Stimulated activated memory B cell treated with anti-CD40 and anti-IgM and Interleukin-4, amounts not matched to agents 10 μg/mL and 1 μg/mL and 100 μg/mL, for 72 hours (primary cell): ENCODE measurements around the gene MYBBP1A.

Source experiments
- ATAC-seq: fragments of 150-1000 bp; cut with Tn5 transposase; 2 replicates; pipeline ENCODE4 v1.10.0; 2021
- H3K27ac Mint-ChIP-seq: one replicate; pipeline ENCODE4 v1.8.0; 2022; ENCODE audit warnings: mild to moderate bottlenecking, mixed read lengths
- H3K27me3 Mint-ChIP-seq: one replicate; pipeline ENCODE4 v1.8.0; 2022; ENCODE audit warnings: mixed read lengths
- H3K36me3 Mint-ChIP-seq: one replicate; pipeline ENCODE4 v1.8.0; 2022; ENCODE audit warnings: mixed read lengths
- H3K4me1 Mint-ChIP-seq: one replicate; pipeline ENCODE4 v1.8.0; 2022; ENCODE audit warnings: mixed read lengths
- H3K4me3 Mint-ChIP-seq: one replicate; pipeline ENCODE4 v1.8.0; 2022; ENCODE audit warnings: mild to moderate bottlenecking, moderate library complexity, mixed read lengths
- H3K9me3 Mint-ChIP-seq: one replicate; pipeline ENCODE4 v1.8.0; 2022; ENCODE audit warnings: mixed read lengths

The MYBBP1A gene

GRCh38 chr17:4531988-4532736 lies 23.0 kb downstream of the MYBBP1A start:
- Mint-ChIP-seq H3K4me1 (peaks cover 22% of the 10 kb centered on the region), H3K36me3 (no peaks in the 10 kb centered on the region), H3K27me3 (peaks cover 72% of the 10 kb centered on the region), H3K4me3 (no peak overlapping the region), H3K27ac (no peak overlapping the region), H3K9me3 (no peaks in the 10 kb centered on the region)
- ATAC-seq: no peak

- H3K9me3 Mint-ChIP-seq: no peaks in the 10 kb centered on the region
- peaks cover 74% of the 10 kb centered on the region for H3K27me3 Mint-ChIP-seq
These were observed 24.1 kb downstream of the MYBBP1A start for GRCh38 chr17:4530799-4531730.

GRCh38 chr17:4529533-4530152 lies 25.5 kb downstream of the MYBBP1A start:
- H3K9me3 Mint-ChIP-seq: no peaks in the 10 kb centered on the region
- no peak overlapping the region for H3K27ac Mint-ChIP-seq
- peak; percentile 37 for ATAC-seq
- peaks cover 67% of the 10 kb centered on the region for H3K27me3 Mint-ChIP-seq
- H3K4me3 Mint-ChIP-seq: no peak overlapping the region
- H3K36me3 Mint-ChIP-seq: no peaks in the 10 kb centered on the region
- H3K4me1 Mint-ChIP-seq: peaks cover 5% of the 10 kb centered on the region

More at GRCh38 chr17:4530799-4531730, 24.1 kb downstream of the MYBBP1A start:
- H3K4me3 Mint-ChIP-seq: no peak overlapping the region
- H3K4me1 Mint-ChIP-seq: peaks cover 12% of the 10 kb centered on the region
- no peak overlapping the region for H3K27ac Mint-ChIP-seq
- no peak for ATAC-seq
- no peaks in the 10 kb centered on the region for H3K36me3 Mint-ChIP-seq

GRCh38 chr17:4527566-4528125 lies 27.5 kb downstream of the MYBBP1A start:
- Mint-ChIP-seq H3K36me3 (no peaks in the 10 kb centered on the region), H3K9me3 (no peaks in the 10 kb centered on the region), H3K4me3 (no peak overlapping the region), H3K27ac (no peak overlapping the region), H3K27me3 (peaks cover 47% of the 10 kb centered on the region), H3K4me1 (peaks cover 16% of the 10 kb centered on the region)
- no peak for ATAC-seq

GRCh38 chr17:4527134-4527533 lies 28.1 kb downstream of the MYBBP1A start:
- Mint-ChIP-seq H3K9me3 (no peaks in the 10 kb centered on the region), H3K27me3 (peaks cover 42% of the 10 kb centered on the region), H3K36me3 (no peaks in the 10 kb centered on the region), H3K27ac (no peak overlapping the region), H3K4me3 (no peak overlapping the region), H3K4me1 (peaks cover 16% of the 10 kb centered on the region)
- ATAC-seq: no peak

- peak overlapping the region; percentile 38 for H3K27ac Mint-ChIP-seq
- no peak overlapping the region for H3K4me3 Mint-ChIP-seq
- H3K9me3 Mint-ChIP-seq: no peaks in the 10 kb centered on the region
- ATAC-seq: no peak
- no peaks in the 10 kb centered on the region for H3K36me3 Mint-ChIP-seq
- H3K27me3 Mint-ChIP-seq: peaks cover 34% of the 10 kb centered on the region
- peaks cover 16% of the 10 kb centered on the region for H3K4me1 Mint-ChIP-seq
These were observed 29.3 kb downstream of the MYBBP1A start for GRCh38 chr17:4525691-4526397.

GRCh38 chr17:4523946-4524345 lies 31.2 kb downstream of the MYBBP1A start:
- H3K9me3 Mint-ChIP-seq: no peaks in the 10 kb centered on the region
- H3K27me3 Mint-ChIP-seq: peaks cover 15% of the 10 kb centered on the region
- H3K4me1 Mint-ChIP-seq: peaks cover 21% of the 10 kb centered on the region
- H3K27ac Mint-ChIP-seq: peak overlapping the region; percentile 36
- no peak overlapping the region for H3K4me3 Mint-ChIP-seq
- no peaks in the 10 kb centered on the region for H3K36me3 Mint-ChIP-seq
- no peak for ATAC-seq

- Mint-ChIP-seq H3K36me3 (no peaks in the 10 kb centered on the region), H3K4me1 (peaks cover 34% of the 10 kb centered on the region)
These were observed 32.5 kb downstream of the MYBBP1A start for GRCh38 chr17:4522661-4523060.

GRCh38 chr17:4520894-4521600 lies 34.1 kb downstream of the MYBBP1A start:
- peaks cover 35% of the 10 kb centered on the region for H3K4me1 Mint-ChIP-seq
- no peaks in the 10 kb centered on the region for H3K36me3 Mint-ChIP-seq
- ATAC-seq: no peak
- peaks cover 7% of the 10 kb centered on the region for H3K27me3 Mint-ChIP-seq
- H3K27ac Mint-ChIP-seq: no peak overlapping the region
- H3K4me3 Mint-ChIP-seq: no peak overlapping the region
- no peaks in the 10 kb centered on the region for H3K9me3 Mint-ChIP-seq

More at GRCh38 chr17:4522661-4523060, 32.5 kb downstream of the MYBBP1A start:
- Mint-ChIP-seq H3K4me3 (no peak overlapping the region), H3K27me3 (peaks cover 15% of the 10 kb centered on the region), H3K9me3 (no peaks in the 10 kb centered on the region), H3K27ac (peak overlapping the region; percentile 36)
- ATAC-seq: no peak

- Mint-ChIP-seq H3K36me3 (no peaks in the 10 kb centered on the region), H3K9me3 (no peaks in the 10 kb centered on the region), H3K4me3 (no peak overlapping the region), H3K27ac (no peak overlapping the region), H3K27me3 (no peaks in the 10 kb centered on the region), H3K4me1 (peaks cover 35% of the 10 kb centered on the region)
- no peak for ATAC-seq
These were observed 34.9 kb downstream of the MYBBP1A start for GRCh38 chr17:4520060-4520893.

GRCh38 chr17:4519361-4519788 lies 35.8 kb downstream of the MYBBP1A start:
- H3K9me3 Mint-ChIP-seq: no peaks in the 10 kb centered on the region
- H3K27ac Mint-ChIP-seq: peak overlapping the region; percentile 2
- no peaks in the 10 kb centered on the region for H3K36me3 Mint-ChIP-seq
- H3K4me3 Mint-ChIP-seq: no peak overlapping the region
- peaks cover 35% of the 10 kb centered on the region for H3K4me1 Mint-ChIP-seq
- H3K27me3 Mint-ChIP-seq: no peaks in the 10 kb centered on the region
- no peak for ATAC-seq

- H3K27me3 Mint-ChIP-seq: no peaks in the 10 kb centered on the region
- H3K9me3 Mint-ChIP-seq: no peaks in the 10 kb centered on the region
- peak; percentile 10 for ATAC-seq
- H3K4me3 Mint-ChIP-seq: peak overlapping the region; percentile 70
- peaks cover 30% of the 10 kb centered on the region for H3K4me1 Mint-ChIP-seq
- H3K36me3 Mint-ChIP-seq: no peaks in the 10 kb centered on the region
- H3K27ac Mint-ChIP-seq: peak overlapping the region; percentile 2
These were observed 36.3 kb downstream of the MYBBP1A start for GRCh38 chr17:4518901-4519300.

GRCh38 chr17:4516735-4517134 lies 38.4 kb downstream of the MYBBP1A start:
- no peaks in the 10 kb centered on the region for H3K36me3 Mint-ChIP-seq
- peaks cover 6% of the 10 kb centered on the region for H3K27me3 Mint-ChIP-seq
- no peak for ATAC-seq
- peaks cover 19% of the 10 kb centered on the region for H3K4me1 Mint-ChIP-seq
- no peak overlapping the region for H3K4me3 Mint-ChIP-seq
- no peak overlapping the region for H3K27ac Mint-ChIP-seq
- H3K9me3 Mint-ChIP-seq: no peaks in the 10 kb centered on the region
